ENCODE measurements around the gene ZNG1A. TPM values are rescaled to one million over a fixed set of nuclear protein-coding genes. Genes with fewer than 3 reads are reported as not detected.
"Not testable (repeated sequence)": the region's sequence is repeated elsewhere in the genome, so short reads cannot be mapped to it uniquely, and the experiment has no call there.

Gene ZNG1A
- total RNA-seq (2021; fragmentation: NEBNext Ultra II Directional; extraction: Animal tissue kit (Norgen Biotek cat#: 25700)) = 10 to 100 TPM; 20.1 to 27.7 (median 24.6) TPM
- long read RNA-seq, transcript CBWD1-206 (3 exons, 1,731 nt) = minor isoform, 7 of 42 reads
- long read RNA-seq, transcript CBWD1-202 (15 exons, 1,706 nt) = major isoform, 21 of 42 reads
- long read RNA-seq, partial matches to known transcripts = 1 of 42 reads
- long read RNA-seq, other reads (novel, unspliced or antisense) = 8 of 42 reads

DNA sequence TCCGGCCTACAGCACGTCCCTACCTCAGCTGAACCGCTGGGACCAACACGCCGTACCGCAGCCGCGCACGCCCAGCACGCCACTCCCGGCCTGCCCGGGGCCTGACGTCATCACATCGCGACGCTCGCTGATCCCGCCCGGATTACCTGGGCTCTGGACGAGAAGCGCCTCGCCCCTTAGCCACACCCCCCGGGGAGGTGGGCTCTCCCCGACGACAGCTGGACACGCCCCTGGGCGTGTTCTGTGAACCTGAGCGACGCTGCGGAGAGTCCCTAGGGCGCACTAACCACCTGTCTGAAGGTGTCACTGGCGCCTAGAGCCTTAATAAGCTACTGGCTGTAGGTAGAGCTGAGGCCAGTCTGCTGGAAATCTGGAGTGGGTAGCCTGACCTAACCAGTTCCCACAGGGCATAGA, at the start of gene ZNG1A:
ZNG1A (minus strand) TSS at position 87 of the 414 bp plus-strand sequence. CDS start 87 bp downstream, outside the sequence.
- H3K36me3 Mint-ChIP-seq (ENCODE audit: low read depth) = not testable (repeated sequence)

DNA sequence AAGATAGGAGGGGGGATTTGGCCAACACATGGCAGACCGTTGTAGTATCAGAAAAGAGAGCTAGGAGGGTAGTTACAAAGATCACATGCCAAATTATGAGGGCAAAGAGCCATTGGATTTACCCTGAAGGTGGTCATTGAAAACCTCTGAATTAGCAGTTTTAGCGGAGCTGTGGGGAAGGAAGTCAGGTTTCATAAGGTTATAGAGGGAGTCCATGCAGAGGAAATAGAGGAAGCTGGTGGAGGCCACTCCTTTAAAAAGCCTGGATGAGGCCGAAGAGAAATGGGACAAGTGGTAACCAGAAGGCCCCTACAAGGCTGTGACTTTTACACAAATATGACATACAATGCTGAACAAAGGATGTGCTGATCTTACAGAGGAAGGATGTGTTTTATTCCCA, 49.0 kb upstream of the ZNG1A start:
- no peak overlapping the region for H3K27ac Mint-ChIP-seq
- H3K36me3 Mint-ChIP-seq (ENCODE audit: low read depth) = no peaks in the 10 kb centered on the region
- no peaks in the 10 kb centered on the region for H3K27me3 Mint-ChIP-seq (ENCODE audit: insufficient read depth)
- peaks cover 7% of the 10 kb centered on the region; the same call in 1 of the 2 replicates for H3K4me1 Mint-ChIP-seq (ENCODE audit: low read depth)
- TF ChIP-seq, protein P1, sequence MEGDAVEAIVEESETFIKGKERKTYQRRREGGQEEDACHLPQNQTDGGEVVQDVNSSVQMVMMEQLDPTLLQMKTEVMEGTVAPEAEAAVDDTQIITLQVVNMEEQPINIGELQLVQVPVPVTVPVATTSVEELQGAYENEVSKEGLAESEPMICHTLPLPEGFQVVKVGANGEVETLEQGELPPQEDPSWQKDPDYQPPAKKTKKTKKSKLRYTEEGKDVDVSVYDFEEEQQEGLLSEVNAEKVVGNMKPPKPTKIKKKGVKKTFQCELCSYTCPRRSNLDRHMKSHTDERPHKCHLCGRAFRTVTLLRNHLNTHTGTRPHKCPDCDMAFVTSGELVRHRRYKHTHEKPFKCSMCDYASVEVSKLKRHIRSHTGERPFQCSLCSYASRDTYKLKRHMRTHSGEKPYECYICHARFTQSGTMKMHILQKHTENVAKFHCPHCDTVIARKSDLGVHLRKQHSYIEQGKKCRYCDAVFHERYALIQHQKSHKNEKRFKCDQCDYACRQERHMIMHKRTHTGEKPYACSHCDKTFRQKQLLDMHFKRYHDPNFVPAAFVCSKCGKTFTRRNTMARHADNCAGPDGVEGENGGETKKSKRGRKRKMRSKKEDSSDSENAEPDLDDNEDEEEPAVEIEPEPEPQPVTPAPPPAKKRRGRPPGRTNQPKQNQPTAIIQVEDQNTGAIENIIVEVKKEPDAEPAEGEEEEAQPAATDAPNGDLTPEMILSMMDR (IDR thresholded peaks at IDR 0.05) = no peak
- no peak overlapping the region for H3K4me3 Mint-ChIP-seq
- DNase-seq = no peak
- H3K9me3 Mint-ChIP-seq = no peaks in the 10 kb centered on the region

More for the DNA sequence above, at the start of gene ZNG1A:
- Mint-ChIP-seq H3K27ac (peak within 1 kb of the TSS; percentile 89), H3K4me3 (peak within 1 kb of the TSS; percentile 93)
- H3K9me3 Mint-ChIP-seq; H3K27me3 Mint-ChIP-seq (ENCODE audit: insufficient read depth); H3K4me1 Mint-ChIP-seq (ENCODE audit: low read depth): not testable (repeated sequence)
- DNase-seq = peak; percentile 24

DNA sequence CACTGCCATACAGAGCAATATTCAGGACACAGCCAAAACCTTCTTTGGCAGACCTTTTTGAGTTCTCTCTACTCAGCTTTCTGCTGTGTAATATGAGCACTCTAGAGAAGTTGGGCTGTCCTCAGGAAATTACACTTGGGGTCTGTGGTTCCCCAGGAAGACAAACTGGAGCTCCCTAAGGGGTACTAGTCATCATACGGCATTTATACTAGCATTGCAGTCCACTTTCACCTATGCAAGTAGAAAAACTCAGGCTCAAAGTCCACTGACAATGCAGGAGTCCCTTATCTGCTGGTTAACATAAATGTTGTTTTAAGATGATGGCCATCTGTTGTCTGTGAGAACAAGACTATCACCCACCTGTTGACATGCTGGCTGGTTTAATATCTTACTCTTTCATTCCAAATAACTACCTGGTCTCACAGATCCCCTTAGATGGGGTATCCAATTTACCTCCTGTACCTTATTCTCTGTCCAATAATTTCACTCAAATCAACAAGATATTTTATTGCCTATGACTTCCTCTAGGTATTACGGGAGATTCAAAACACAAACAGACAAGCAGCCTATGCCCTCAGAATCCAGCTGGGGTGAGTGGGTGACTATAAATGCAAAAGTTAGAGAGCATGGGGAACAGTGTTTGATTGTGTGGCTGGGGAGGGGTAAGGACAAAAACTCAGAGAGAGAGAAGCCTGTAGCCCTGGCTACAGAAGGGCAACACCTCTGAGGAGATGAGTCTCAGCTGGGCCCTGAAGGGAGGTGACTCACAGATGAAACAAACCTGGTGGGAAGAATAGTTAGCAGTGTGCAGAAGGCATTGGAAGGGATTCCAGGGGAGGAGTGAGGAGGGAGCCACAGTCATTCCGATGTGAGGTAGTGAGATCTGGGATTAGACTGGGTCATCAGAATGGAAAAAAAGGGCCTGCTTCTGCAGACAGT, 46.0 kb upstream of the ZNG1A start:
- peaks cover 7% of the 10 kb centered on the region; the same call in 1 of the 2 replicates for H3K4me1 Mint-ChIP-seq (ENCODE audit: low read depth)
- H3K4me3 Mint-ChIP-seq = no peak overlapping the region
- no peak for DNase-seq

DNA sequence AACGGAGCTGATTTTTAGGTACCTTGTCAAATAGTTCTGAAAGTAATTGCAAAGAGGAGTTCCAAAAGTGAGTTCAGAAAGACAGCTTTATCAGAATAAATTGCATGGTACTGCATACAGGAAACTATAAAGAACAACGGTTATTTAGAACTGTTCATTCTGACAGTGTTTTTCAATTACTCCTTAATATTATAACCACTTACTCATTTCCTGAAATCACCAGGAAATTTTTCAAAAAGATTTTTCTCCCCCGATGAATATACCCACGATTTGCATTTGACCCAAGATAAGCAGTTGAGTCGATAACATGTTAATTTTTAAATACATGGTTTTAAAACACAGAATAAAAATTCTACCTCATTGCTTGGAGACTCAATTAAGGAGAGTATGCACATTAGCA, 45.2 kb upstream of the ZNG1A start:
- H3K9me3 Mint-ChIP-seq = no peaks in the 10 kb centered on the region
- no peaks in the 10 kb centered on the region for H3K36me3 Mint-ChIP-seq (ENCODE audit: low read depth)
- H3K27ac Mint-ChIP-seq = no peak overlapping the region
- H3K4me3 Mint-ChIP-seq = no peak overlapping the region
- TF ChIP-seq, protein P1 (IDR thresholded peaks at IDR 0.05) = no peak
- H3K27me3 Mint-ChIP-seq (ENCODE audit: insufficient read depth) = no peaks in the 10 kb centered on the region
- H3K4me1 Mint-ChIP-seq (ENCODE audit: low read depth) = peaks cover 7% of the 10 kb centered on the region; the same call in 1 of the 2 replicates
- no peak for DNase-seq

More for the DNA sequence above, 46.0 kb upstream of the ZNG1A start:
- Mint-ChIP-seq H3K27ac (no peak overlapping the region), H3K27me3 (ENCODE audit: insufficient read depth) (no peaks in the 10 kb centered on the region), H3K9me3 (no peaks in the 10 kb centered on the region), H3K36me3 (ENCODE audit: low read depth) (no peaks in the 10 kb centered on the region)
- TF ChIP-seq, protein P1 (IDR thresholded peaks at IDR 0.05) = no peak

DNA sequence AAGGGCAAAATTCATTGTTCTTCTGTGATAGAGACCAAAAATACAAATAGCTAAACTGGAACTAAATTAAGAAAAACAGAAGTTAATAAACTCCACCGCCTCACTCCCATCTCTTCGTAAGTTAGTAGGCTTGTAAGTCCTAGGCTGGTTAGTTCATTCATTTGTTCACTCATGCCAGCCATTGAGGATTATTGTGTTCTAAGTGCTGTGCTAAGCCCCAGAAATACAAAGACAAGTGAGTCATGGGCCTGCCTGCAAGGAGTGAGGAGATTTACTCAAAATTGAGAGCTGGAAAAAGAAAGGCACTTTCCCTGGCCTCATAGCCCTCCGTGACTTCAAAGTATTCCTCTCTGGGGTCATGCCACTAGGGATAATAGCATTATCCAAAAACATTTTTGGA, 44.3 kb upstream of the ZNG1A start:
- Mint-ChIP-seq H3K27ac (no peak overlapping the region), H3K36me3 (ENCODE audit: low read depth) (no peaks in the 10 kb centered on the region), H3K27me3 (ENCODE audit: insufficient read depth) (no peaks in the 10 kb centered on the region), H3K9me3 (no peaks in the 10 kb centered on the region), H3K4me3 (no peak overlapping the region), H3K4me1 (ENCODE audit: low read depth) (peaks cover 7% of the 10 kb centered on the region; the same call in 1 of the 2 replicates)
- TF ChIP-seq, protein P1 (IDR thresholded peaks at IDR 0.05) = no peak
- no peak for DNase-seq
